Ovary (tissue), 9 donors: Measurements from ENCODE around the gene MUCL3. TPM values are rescaled to one million over a fixed set of nuclear protein-coding genes. Genes with fewer than 3 reads are reported as not detected.
"Not testable (repeated sequence)": the region's sequence is repeated elsewhere in the genome, so short reads cannot be mapped to it uniquely, and the experiment has no call there.

Experiments
- DNase-seq, 5 donors: peaks; one replicate each; pipeline ENCODE4 v3.0.0-alpha.2; 2019 to 2020
- H3K27ac ChIP-seq, 2 donors: fragments of 200-600 bp; one replicate each; pipeline versions ENCODE4 v1.5.1 to v1.8.0; 2019 to 2022
- H3K27me3 ChIP-seq: fragments of 200-600 bp; one replicate; pipeline ENCODE4 v1.8.0; 2022
- H3K36me3 ChIP-seq: fragments of 200-600 bp; sonication (generic); one replicate; pipeline ENCODE4 v1.5.1; 2019
- H3K4me1 ChIP-seq: one replicate; pipeline ENCODE4 v1.8.1; 2013; ENCODE audit warnings: mild to moderate bottlenecking, moderate library complexity; ENCODE audit not compliant: insufficient read depth
- H3K4me3 ChIP-seq: fragments of 200-600 bp; sonication (generic); one replicate; pipeline ENCODE4 v1.5.1; 2017
- H3K9me3 ChIP-seq, 2 donors: fragments of 200-600 bp in 1 of 2; sonication (generic) in 1 of 2; one replicate each; pipeline versions ENCODE4 v1.5.1 to v1.8.1; 2013 to 2019; ENCODE audit warnings: mild to moderate bottlenecking in 1 of 2, moderate library complexity in 1 of 2
- EP300 ChIP-seq: sonication (generic); formaldehyde crosslinking; IDR thresholded peaks from one replicate; pipeline ENCODE4 v1.6.1; 2017; ENCODE audit warnings: antibody characterized with exemption
- POLR2A ChIP-seq: fragments of 450-650 bp; IDR thresholded peaks from one replicate; pipeline ENCODE4 v1.6.1; 2017; ENCODE audit warnings: antibody characterized with exemption, mild to moderate bottlenecking, moderate library complexity
- WGBS, 3 donors: extraction: QIAGEN DNeasy Blood & Tissue Kit in 1 of 3; methylation state at CpG; one replicate each; pipeline versions ENCODE4 v1.1.5 to v1.1.7; 2013 to 2017; 5-methylcytosine and 5-hydroxymethylcytosine counted together
- intact Hi-C, 4 donors: fragments of 100-400 bp; cut with DNase I; formaldehyde crosslinking; loops; one replicate each; pipeline versions ENCODE4 v1.11.0 to v1.15.1; 2022 to 2023
- polyA plus RNA-seq, 2 donors: library from polyadenylated mRNA; stranded (reverse); fragments of 200-250 nt in 1 of 2; fragments of 350-450 nt in 1 of 2; fragmentation: Illumina TruSeq in 1 of 2; extraction: RNeasy Lipid Tissue Mini Kit (QIAGEN cat#74804) in 1 of 2; gene quantifications; one replicate each; pipeline ENCODE4 v1.2.3, GENCODE V29; 2013 to 2014
- total RNA-seq, 7 donors: library from RNA; depleted of rRNA in 2 of 7; stranded (reverse); fragments of >200 nt in 2 of 7; fragmentation: NEBNext Ultra II Directional in 3 of 7; extraction: Animal tissue kit (Norgen Biotek cat#: 25700) in 3 of 7; gene quantifications; one replicate each; pipeline versions ENCODE4 v1.1.0 to v1.2.4, GENCODE V29; 2016 to 2023
- TF ChIP-seq, protein P1 (sequence below), 3 donors: fragments of 450-650 bp in 2 of 3; fragments of 200-600 bp in 1 of 3; IDR thresholded peaks; one replicate each; pipeline versions ENCODE4 v1.5.1 to v1.8.0; 2016 to 2022; ENCODE audit warnings: antibody characterized with exemption in 3 of 3, mild to moderate bottlenecking in 1 of 3
- donor health status: DM: no; HTN: no; CAD: no; lungs with moderate emphysema.
- donor health status: DM: no; HTN: no; CAD: no.
- donor health status: Bipolar disorder and iron deficiency.
- donor health status: DM: yes; HTN: yes; CAD: no.
- donor health status: DM: no; HTN: no; CAD: no.
- donor health status: DM: yes; HTN: yes; CAD: no.

MUCL3 gene
- total and polyA plus RNA-seq, 9 donors: under 0.01 TPM; not detected in 8

DNA sequence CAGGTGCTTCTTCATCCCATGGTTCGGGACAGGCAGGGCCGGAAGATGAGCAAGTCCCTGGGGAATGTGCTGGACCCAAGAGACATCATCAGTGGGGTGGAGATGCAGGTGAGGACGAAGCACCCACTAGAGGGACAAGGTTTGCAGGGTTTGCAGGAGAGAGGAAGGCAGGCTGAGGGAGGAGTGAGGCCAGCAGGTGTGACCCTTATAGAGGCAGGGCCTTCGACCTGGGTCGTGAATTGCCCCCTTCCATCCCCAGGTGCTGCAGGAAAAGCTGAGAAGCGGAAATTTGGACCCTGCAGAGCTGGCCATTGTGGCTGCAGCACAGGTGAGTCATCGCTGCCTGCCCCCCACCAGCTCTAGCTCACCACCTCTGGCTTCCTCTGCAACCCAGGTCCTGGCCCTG lies 18.3 kb upstream of the MUCL3 start:
- Histone ChIP-seq H3K36me3 (no peaks in the 10 kb centered on the region), H3K9me3 (no peaks in the 10 kb centered on the region), H3K27me3 (no peaks in the 10 kb centered on the region), H3K27ac (no peak overlapping the region), H3K4me1 (no peaks in the 10 kb centered on the region), H3K4me3 (no peak overlapping the region)
- DNase-seq: no peak
- intact Hi-C loops: loop anchor here in 1 of 4 donors (10.0 kb wide), 1 partner anchor 142 kb away; no protein-coding TSS in a partner anchor
- TF ChIP-seq, protein P1, sequence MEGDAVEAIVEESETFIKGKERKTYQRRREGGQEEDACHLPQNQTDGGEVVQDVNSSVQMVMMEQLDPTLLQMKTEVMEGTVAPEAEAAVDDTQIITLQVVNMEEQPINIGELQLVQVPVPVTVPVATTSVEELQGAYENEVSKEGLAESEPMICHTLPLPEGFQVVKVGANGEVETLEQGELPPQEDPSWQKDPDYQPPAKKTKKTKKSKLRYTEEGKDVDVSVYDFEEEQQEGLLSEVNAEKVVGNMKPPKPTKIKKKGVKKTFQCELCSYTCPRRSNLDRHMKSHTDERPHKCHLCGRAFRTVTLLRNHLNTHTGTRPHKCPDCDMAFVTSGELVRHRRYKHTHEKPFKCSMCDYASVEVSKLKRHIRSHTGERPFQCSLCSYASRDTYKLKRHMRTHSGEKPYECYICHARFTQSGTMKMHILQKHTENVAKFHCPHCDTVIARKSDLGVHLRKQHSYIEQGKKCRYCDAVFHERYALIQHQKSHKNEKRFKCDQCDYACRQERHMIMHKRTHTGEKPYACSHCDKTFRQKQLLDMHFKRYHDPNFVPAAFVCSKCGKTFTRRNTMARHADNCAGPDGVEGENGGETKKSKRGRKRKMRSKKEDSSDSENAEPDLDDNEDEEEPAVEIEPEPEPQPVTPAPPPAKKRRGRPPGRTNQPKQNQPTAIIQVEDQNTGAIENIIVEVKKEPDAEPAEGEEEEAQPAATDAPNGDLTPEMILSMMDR (IDR thresholded peaks at IDR 0.05): no peak
- TF ChIP-seq POLR2A (no peak), EP300 (no peak)
- 87 to 92% (median 87%) methylated on average over 7 of the region's 7 CpGs for WGBS, 3 donors

DNA sequence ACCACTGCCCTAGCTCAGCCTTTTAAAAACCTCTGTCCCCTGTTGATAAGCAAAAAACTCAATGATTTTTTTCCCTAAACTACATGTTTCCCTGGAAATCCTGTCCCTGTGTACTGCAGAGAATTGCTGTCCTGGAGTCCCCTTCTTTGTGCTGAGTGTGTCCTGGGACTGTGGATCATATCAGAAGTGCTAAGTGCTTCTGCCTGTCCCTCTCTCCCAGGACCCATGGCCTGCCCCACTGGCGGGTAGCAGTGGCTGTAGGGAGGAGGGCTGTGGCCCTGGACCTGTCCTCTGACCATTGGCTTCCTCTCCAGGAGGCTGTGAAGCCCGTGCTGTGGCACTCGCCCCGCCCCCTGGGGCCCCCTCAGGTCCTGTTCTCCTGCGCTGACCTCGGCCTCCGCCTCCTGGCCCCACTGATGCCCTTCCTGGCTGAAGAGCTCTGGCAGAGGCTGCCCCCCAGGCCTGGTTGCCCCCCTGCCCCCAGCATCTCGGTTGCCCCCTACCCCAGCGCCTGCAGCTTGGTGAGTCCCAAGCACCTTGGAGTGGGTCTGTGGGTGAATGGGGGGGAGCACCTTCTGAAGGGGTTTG lies 16.6 kb upstream of the MUCL3 start:
- intact Hi-C loops: loop anchor here in 1 of 4 donors (10.0 kb wide), 1 partner anchor 141 kb away; no protein-coding TSS in a partner anchor
- H3K4me3 ChIP-seq, H3K9me3 ChIP-seq, H3K36me3 ChIP-seq, H3K27ac ChIP-seq, DNase-seq, H3K4me1 ChIP-seq, H3K27me3 ChIP-seq: not testable (repeated sequence)
- 84 to 91% (median 89%) methylated on average over 4 to 9 of the region's 9 CpGs for WGBS, 3 donors

DNA sequence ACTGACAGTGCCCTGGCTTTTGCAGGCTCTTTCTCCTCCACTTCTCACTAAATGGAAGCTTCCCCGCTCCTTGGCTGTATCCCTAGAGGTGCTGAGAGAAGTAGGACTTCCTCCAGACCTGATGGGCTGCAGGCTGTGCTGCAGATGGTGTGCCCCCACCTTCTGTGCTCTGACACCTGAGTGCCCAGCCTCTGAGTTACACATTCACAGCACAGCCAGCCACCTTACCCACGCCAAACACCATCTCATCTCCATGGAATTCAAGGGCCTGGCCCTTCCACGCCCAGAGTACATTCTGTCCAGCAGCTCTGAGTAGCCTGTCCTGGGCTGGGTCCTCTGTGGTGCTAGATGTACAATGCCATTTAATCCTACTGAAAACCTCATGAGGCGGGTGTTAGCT lies 14.1 kb upstream of the MUCL3 start:
- DNase-seq: no peak
- WGBS, 3 donors: 73 to 88% (median 84%) methylated on average over 4 of the region's 4 CpGs

DNA sequence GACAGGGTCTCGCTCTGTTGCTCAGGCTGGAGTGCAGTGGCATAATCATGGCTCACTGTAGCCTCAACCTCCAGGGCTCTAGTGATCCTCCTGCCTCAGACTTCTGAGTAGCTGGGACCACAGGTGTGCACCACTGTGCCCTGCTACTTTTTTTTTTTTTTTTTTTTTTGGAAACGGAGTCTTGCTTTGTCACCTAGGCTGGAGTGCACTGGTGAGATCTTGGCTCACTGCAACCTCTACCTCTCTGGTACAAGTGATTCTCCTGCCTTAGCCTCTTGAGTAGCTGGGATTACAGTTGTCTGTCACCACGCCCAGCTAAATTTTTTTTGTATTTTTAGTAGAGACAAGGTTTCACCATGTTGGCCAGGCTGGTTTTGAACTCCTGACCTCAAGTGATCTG lies 13.7 kb upstream of the MUCL3 start:
- not testable (repeated sequence) for H3K27me3 ChIP-seq, H3K9me3 ChIP-seq, H3K27ac ChIP-seq, H3K4me1 ChIP-seq, DNase-seq, H3K4me3 ChIP-seq, H3K36me3 ChIP-seq
- intact Hi-C loops: loop anchor here in 1 of 4 donors (10.0 kb wide), 1 partner anchor 138 kb away; no protein-coding TSS in a partner anchor
- 90 to 100% (median 94%) methylated on average over 3 of the region's 3 CpGs for WGBS, 3 donors

More for the DNA sequence above, 14.1 kb upstream of the MUCL3 start:
- Histone ChIP-seq H3K36me3 (no peaks in the 10 kb centered on the region), H3K9me3 (no peaks in the 10 kb centered on the region), H3K4me3 (no peak overlapping the region), H3K27me3 (no peaks in the 10 kb centered on the region), H3K27ac (no peak overlapping the region), H3K4me1 (no peaks in the 10 kb centered on the region)
- intact Hi-C loops: loop anchor here in 1 of 4 donors (10.0 kb wide), 1 partner anchor 138 kb away; no protein-coding TSS in a partner anchor
- TF ChIP-seq, protein P1 (IDR thresholded peaks at IDR 0.05): no peak
- no peak for TF ChIP-seq POLR2A
- TF ChIP-seq EP300: no peak

DNA sequence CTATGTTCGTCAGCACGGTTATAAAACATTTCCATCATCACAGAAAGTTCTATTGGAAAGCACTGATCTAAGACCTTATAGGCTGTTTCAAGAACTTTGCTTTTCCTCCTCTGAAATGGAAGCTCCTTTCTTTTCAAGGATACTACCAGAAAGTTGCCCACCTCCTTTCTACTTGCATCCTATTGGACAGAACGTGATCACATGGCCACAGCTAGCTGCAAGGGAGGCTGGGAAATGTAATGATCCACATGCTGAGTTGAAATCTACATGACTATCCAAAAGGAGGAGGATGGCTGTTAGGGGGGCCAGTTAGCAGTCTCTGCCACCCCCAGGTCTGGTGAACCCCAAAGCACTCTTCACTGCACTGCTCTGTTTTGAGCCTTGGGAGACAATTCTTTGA lies 12.1 kb upstream of the MUCL3 start:
- Histone ChIP-seq H3K36me3 (no peaks in the 10 kb centered on the region), H3K4me1 (no peaks in the 10 kb centered on the region), H3K4me3 (no peak overlapping the region), H3K27ac (no peak overlapping the region), H3K9me3 (no peaks in the 10 kb centered on the region), H3K27me3 (no peaks in the 10 kb centered on the region)
- no peak for TF ChIP-seq POLR2A
- DNase-seq: no peak
- WGBS, 3 donors: 93 to 99% (median 94%) methylated on average over 3 of the region's 3 CpGs
- intact Hi-C loops: loop anchor here in 1 of 4 donors (10.0 kb wide), 1 partner anchor 136 kb away; no protein-coding TSS in a partner anchor

DNA sequence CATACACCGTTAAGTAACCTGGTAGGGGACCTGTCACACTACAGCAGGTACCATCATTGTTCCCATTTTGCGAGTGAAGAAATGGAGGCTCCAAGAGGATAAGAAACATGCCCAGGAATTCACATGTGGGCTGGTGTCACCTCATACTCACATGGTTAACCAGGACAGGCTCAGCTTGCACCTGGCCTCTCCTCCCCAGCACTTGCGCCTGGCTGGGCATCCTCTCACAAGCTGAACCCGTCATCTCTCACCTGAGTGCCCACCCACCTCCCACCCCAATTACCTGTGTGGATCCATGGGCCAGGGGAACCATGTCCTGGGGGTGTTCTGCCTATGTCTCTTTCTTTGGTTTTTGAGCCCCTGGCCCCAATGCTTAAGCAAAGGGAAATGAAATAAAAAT lies 10.3 kb upstream of the MUCL3 start:
- no peak for DNase-seq
- Histone ChIP-seq H3K4me1 (no peaks in the 10 kb centered on the region), H3K36me3 (no peaks in the 10 kb centered on the region), H3K9me3 (no peaks in the 10 kb centered on the region), H3K27ac (no peak overlapping the region), H3K27me3 (no peaks in the 10 kb centered on the region), H3K4me3 (no peak overlapping the region)
- no peak for TF ChIP-seq POLR2A
- TF ChIP-seq, protein P1 (IDR thresholded peaks at IDR 0.05): no peak
- TF ChIP-seq EP300: no peak
- WGBS, 3 donors: 82 to 93% (median 87%) methylated on average over 4 of the region's 4 CpGs
- intact Hi-C loops: loop anchor here in 1 of 4 donors (10.0 kb wide), 1 partner anchor 124 kb away; no protein-coding TSS in a partner anchor
